HG02840 (cell line): ENCODE measurements around the gene WNT8A.
"Not testable (repeated sequence)": the region's sequence is repeated elsewhere in the genome, so short reads cannot be mapped to it uniquely, and the experiment has no call there.

Source experiments
- ATAC-seq: cut with Tn5 transposase; IDR thresholded peaks from one replicate; pipeline ENCODE4 v1.9.1; 2021; ENCODE audit warnings: mild to moderate bottlenecking, moderate library complexity, moderate number of reproducible peaks; ENCODE audit not compliant: unreplicated experiment, low FRiP score

The WNT8A gene, protein sequence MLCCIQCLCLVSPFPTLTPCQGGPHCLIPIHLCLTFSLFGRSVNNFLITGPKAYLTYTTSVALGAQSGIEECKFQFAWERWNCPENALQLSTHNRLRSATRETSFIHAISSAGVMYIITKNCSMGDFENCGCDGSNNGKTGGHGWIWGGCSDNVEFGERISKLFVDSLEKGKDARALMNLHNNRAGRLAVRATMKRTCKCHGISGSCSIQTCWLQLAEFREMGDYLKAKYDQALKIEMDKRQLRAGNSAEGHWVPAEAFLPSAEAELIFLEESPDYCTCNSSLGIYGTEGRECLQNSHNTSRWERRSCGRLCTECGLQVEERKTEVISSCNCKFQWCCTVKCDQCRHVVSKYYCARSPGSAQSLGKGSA

DNA sequence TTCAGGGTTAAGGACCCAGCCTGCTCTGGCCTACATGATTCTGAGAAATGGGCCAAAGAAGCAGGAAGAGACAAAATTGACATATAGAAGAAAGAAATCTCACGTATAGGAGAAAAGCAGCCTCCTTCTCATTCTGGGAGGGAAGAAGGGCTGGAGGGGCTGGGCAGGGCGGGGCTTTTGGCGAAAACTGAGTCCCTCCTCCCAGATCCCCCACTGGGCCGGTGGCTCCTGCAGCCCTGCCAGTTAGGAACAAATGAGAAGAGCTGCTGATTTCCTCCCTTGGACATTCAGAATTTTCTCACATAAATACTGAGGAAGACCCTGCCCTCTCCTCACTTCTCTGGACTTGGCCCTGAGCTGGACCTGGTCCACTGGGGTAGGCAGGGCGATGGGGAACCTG, at the start of gene WNT8A:
Gene WNT8A, plus strand, starts transcription at position 332 of the 400 bp plus-strand sequence. CDS start 95 bp downstream, outside the sequence.
- no peak for ATAC-seq

DNA sequence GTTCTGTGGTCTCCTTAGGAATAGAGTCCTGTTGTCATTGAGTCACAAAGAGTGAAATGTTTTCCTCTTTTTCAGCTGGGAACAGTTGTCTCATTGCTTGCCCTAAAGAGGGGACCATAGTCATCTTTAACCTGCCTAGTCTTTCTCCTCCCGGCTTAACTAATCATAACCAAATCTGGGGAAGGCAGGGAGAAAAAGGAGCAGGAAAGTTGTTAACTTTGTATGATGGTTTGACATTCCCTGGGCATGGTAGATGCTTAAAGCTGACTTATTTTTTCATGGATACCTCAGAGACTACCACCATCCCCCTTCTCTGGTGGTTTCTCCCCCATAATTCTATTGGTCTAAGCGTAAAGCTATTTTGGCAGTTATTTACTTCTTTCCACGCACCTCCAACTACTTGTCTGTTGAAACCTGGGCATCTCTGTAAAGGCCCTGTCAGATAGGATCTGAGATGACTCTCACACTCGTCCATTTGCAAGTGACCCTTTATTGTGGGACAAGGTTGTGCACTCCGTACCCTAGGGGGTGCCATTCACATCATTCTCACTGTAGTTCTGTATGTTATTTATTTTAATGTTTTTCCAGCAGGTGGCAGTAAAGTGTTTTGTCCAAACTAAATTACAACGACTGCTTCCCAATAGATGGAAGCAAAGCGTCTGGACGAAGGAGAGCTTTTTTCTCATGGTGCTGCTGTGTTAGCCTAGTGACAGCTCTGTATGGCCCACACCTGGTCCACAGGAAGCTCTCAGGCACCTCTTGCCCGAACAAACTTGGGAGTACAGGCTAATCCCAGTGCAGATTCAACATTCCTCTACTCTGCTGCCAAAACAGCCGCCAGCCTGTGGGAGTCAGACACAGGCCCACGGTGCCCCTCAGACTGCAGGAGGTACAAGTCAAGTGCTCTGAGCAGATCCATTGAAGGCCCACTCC, 48.0 kb upstream of the WNT8A start:
- ATAC-seq, result no peak

DNA sequence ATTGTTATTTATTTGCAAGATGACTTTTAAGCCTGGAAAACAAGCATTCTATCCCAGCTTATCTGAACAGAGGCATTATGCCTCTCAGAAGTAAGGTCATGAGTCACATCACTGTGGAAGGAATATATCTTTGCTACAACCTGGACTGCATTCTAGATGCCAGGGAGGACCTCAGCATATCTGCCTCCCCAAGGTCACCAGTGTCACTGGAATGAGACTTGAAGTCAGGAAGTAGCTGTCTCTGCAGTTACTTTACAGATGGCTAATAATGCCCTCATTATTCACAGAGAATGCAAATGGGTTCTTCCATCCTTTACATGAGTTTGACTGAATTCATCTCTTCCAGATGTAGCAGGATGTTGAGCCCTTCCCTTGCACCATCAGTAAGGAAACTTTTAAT, 46.6 kb upstream of the WNT8A start:
- no peak for ATAC-seq

DNA sequence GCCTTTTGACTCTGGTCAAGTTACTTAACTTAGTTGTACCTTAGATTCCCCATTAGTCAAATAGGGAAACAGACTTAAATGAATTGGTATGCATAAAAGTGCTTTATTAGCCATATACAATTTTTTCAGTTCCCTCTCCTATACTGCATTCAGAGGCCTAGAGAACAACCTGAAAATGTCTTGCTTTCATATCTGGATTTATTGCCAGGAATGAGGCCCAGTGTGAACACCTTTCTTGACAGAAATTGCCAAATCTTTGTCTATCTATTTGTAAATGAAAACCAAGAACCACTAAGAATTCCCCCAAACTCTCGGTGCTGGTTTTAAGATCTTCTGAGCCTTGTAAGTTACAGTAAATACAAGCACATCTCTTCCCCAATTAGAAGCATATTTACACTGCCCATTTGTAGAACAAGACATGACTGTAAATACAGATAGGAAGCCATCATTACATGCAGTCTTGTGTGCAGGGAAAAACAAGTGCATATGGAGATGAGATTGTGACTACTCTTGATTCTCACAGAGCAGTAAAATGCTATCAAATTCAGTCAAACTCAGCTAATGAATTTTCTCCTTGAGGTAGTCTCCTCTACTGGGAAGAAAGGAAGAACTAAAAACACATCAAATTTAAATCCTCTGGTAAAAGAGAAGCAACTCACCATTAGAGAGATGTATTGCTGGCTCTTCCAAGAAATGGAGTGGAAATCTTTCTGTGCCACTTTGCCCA, 45.8 kb upstream of the WNT8A start:
- no peak for ATAC-seq

DNA sequence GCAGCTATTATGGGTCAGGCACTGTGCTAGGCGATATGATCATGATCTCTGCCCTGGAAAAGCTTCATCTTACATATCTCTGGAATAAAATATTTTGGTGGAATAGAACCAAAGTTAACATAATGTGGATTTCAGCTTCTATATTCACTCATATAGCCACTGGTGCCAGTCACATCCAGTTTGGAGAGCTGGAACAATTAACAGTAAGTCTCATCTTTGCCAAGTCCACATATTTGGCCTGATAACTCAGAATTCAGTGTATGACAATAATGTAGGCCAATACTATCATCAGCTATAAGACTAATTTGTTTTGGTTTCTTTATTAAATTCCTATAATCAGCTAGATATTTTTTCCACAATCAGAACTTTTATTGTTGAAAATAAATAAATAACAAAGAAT, 45.0 kb upstream of the WNT8A start:
- no peak for ATAC-seq

DNA sequence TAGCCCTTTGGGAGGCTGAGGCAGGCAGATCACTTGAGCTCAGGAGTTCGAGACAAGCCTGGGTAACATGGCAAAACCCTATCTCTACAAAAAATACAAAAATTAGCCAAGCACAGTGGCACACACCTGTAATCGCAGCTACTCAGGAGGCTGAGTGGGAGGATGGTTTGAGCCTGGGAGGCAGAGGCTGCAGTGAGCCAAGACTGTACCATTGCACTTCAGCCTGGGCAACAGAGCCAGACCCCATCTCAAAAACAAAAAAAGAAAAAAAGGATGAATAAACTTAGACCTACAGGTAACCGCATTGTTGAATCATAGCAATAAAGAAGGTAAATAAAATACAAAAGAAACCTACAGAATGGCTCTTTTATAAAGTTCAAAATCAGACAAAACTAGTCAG, 38.5 kb upstream of the WNT8A start:
- ATAC-seq, result not testable (repeated sequence)

DNA sequence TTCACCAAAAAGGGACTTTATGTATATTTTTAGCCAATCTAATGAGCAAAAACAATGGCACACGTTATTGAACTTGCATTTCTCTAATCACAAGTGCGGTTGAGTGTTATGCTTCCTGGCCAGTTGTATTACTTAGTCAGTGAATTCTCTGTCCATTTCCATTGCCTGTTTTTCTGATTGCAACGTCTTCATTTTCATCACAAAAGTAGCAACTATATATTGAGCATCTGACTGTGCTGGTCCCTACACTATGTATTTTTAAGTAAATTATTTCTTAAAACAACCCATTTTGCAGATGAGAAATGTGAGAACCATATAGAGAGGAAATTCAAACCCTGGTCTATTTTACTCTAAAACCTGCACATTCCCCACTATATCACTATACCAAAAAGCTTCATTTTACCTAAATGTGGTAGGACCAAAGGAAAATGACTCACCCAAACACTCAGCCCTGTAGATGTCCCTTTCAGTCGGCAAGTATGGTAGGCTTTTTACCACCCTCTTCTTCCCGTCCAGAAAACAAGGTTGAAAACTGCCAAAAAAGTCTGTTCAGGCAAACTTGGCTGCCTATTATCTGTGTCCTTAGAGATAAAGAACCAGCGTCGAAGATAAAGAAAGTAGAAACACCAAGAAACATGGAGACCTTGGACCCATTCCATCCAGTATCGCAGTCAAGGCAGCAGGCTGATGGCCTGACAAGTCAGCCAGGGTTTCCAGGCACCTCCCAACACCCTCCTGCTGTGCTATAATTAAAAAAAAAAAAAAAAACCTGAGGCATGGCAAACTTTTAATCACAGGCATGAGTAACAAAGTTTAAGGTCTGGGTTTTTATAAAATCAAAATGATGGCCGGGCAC, 32.2 kb upstream of the WNT8A start:
- ATAC-seq, result no peak

DNA sequence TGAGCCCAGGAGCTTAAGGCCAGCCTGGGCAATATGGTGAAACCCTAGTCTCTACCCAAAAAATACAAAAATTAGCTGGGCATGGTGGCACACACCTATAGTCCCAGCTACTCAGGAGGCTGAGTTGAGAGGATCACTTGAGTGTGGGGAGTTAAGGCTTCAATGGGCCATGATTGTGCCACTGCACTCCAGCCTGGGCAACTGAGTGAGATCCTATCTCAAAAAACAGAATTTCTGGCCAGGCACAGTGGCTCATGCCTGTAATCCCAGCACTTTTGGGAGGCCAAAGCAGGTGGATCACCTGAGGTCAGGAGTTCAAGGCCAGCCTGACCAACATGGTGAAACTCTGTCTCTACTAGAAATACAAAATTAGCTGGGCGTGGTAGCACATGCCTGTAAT, 31.1 kb upstream of the WNT8A start:
- ATAC-seq, result not testable (repeated sequence)

DNA sequence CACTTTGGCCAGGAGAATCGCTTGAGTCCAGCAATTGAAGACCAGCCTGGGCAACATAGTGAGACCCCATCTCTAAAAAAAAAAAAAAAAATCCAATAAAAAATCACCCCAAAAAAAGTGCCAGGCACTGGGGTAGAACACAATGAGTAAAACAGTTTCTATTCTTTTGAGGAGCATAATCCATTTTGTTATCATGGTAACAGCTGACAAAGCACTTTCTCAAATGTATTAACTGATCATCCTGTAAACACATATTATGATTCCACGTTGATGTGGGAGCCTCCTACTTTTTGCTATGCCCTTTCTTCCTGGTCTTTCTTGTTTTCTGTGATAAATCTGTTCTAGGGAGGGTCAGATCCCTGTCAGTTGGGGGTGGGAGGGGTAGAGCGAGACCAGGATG, 30.3 kb upstream of the WNT8A start:
- ATAC-seq, result no peak

DNA sequence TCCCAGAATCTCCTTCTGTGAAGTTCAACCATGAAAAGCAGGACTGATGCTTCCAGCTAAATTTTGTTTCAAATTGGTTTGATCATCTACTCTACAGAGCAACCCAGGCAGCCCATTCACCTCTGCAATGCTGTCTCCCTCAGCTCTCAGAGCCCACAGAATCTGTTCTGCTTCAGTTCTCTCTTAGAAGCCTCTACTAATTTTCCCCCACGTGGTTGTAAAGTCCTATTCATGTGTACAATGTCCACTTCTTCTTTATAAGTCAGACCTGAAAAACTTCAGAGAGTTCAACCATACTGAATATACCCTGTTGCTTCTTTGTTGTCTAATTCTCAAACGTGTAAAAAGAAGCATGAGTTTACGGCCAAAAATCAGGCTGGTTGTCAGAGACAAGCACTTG, 29.6 kb upstream of the WNT8A start:
- ATAC-seq, result no peak

DNA sequence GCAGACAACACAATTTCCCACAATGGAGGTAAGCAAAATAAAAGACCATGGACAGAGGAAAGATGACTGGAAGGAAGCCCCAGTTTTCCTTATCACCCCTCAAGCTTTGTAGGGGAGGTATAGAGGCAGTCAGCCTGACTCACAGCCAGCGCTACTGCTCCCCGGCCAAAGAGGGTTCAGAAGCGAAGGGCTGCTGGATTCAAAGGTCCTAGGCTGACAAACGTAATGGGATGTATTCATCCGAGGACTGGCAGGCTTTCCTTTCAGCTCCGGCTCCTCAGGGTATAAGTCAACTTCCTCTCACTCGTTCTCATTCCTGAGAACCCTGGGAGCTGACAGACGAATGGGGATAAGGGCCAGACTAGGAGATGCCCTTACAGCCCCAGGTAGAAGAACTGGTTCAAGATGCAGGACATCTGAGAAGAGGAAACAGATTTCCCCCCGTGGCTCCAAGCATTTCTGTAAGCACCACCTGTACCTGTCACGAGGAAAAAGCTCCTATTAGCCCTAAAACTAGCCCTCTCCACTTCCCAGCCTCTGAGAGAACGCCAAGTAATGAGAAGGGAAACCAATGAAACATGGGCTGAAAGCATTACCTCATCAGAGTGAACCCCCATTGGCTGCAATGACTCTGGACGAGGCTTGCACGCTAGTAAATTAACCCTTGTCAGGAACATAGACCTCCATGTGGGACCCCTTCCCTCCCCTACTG, 28.8 kb upstream of the WNT8A start:
- no peak for ATAC-seq

DNA sequence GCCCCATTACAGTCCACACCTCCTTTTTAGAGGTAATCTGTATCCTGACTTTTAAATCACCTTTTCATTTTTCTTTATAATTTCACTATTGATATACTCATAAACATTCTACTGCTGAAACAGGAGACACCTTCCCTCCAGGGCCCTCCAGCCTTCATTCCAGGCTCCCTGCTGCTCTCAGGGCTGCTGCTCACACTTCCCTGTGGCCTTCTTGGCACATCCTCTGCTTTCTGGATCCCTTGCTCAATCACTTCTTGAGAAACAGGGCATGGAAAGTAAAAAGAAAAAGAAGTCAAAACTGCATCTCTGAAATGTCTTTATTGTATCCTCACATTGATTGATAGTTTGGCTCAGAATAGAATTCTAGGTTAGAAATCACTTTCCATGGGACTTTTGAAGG, 19.3 kb upstream of the WNT8A start:
- ATAC-seq, result no peak

DNA sequence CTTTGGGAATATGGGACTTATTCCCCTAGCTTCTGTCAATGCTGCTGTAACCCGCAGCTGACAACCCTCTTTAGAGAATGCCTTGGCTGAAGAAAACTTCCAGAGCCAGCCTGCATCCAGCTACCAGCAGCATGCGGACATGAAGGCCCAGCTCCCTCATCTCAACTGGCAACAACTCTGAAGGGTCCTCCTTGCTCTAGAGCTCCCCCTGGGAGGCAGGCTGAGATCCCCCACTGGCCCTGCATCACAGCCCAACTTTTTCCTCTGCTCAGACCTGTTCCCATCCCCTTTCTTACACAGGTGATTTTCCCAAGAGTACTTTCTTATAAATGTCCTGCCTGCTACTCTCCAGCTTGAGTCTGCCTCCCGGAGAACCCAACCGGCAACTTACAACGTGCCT, 18.7 kb upstream of the WNT8A start:
- no peak for ATAC-seq

DNA sequence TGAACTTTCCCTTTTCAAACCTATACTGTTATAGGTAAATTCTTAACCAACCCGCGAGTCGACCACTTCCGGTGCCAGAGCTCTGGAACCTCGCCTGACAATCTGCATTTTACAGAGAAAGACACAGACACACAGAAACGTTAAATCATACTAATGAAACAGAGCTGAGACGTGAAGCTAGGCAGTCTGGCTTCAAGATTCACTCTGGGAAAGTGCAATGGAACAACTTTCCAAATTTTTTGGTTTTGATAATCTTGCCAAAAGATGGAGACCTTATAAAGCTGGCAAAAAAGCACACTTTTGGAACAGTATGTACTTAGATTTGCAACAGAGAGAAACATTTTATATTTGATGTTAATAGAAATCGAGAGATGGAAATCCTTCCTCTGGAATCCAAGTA, 15.9 kb upstream of the WNT8A start:
- no peak for ATAC-seq

DNA sequence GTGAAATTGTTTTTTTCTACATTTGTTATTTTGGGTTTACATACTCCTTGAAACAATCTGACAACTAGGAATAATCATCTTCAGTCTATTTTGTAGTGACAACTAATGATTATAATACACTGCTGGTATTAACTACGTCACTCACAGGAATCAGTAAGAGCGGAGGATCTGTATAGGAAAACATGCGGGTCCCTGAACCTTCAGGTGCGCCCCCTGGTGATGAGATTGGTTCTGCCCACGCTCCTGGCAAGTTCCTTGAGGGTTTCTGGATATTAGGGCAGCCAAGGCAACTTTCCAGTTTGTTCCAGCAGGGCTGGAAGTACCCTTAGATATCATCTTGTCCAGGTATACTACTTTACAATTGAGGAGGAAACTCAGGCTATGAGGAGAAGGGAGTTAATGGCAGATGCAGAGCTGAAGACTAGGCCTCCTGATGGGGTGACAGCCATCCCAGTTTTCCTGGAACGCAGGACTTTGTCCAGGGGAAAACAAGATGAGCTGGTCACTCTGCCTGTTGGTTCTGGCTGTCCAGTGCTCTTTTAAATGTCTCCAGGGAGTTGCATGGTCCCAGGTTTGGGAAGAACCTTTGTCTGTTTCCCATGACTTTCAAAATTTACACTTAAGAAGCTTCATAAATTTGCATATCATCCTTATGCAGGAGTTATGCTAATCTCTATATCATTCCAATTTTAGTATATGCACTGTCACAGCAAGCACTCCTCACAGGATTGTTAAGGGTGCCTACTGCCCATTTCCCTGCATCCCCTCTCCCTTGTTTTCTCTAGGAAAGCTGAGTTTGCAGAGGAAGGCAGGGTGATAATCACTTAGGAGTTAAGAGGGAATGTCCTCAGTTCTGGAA, 14.9 kb upstream of the WNT8A start:
- ATAC-seq, result no peak

DNA sequence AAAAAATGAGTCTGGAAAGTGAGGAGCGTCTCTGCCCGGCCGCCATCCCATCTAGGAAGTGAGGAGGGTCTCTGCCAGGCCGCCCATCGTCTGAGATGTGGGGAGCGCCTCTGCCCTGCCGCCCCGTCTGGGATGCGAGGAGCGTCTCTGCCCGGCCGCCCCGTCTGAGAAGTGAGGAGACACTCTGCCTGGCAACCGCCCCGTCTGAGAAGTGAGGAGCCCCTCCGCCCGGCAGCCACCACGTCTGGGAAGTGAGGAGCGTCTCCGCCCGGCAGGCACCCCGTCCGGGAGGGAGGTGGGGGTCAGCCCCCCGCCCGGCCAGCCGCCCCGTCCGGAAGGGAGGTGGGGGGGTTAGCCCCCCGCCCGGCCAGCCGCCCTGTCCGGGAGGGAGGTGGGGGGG, 13.8 kb upstream of the WNT8A start:
- not testable (repeated sequence) for ATAC-seq

DNA sequence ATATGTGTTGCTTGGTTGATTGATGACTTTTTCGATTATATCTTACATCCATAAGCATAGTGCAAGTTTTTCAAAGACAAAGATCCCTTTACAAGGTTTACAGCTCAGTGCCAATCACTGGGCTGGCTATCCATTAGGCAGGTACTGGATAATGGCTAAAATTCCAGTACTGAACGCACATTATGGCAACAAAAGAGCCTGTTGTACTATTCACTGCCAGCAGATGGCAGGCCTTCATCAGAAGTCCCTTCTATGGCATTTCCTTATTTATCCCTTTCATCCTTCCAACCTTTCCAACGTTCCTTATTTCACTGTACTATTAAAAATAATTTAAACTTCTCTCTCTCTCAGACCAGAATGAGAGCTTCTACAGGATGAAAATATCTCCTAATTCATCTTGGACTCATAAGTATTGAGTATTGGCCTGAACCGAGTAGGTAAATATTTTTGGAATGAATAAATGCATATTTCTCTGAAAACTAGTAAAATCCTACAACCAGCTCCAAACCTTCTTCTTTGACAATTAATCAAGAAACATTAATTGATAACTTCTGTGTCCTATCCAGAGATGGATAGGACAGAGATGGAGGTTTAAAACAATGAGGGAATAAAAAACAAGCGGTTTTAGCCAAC, 6.7 kb upstream of the WNT8A start:
- ATAC-seq, result no peak

DNA sequence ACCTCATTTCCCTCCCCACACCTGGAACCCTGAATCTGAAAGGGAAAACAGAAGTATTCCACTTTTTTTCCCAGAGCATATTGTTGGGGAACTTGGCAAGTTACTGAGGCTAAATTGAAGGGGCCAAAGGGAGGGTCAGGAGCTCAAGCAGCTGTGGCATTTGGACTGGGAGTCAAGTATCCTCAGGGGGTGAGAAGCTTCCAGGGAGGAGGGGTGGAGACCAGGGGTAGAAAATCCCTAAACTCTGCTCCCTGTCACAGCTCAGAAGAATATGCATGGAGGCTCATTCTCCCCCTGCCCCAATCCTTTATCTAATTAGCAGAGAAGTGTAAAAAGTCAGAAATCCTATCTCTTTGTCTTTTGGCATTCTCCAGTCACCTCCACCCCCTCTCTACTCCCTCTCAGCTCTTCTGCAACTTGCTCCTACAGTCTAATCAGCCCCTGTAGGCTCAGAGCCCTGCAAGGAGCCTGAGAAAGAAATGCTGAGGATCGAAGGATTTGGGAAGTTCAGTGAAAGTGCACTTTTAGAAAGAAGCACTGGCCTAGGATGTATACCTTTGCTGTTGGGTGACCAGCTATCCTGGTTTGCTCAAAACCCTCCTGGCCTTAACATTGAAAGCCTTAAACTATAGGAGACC, 5.7 kb upstream of the WNT8A start:
- ATAC-seq, result no peak
